Rectal smooth muscle tissue (tissue), 1 donor: ENCODE results near the gene HUS1.
"Not testable (repeated sequence)": the region's sequence is repeated elsewhere in the genome, so short reads cannot be mapped to it uniquely, and the experiment has no call there.

ENCODE experiments used
- H3K27ac ChIP-seq: one replicate; pipeline ENCODE4 v1.7.0; 2013; ENCODE audit warnings: low read depth, low read length, inconsistent platforms
- H3K27me3 ChIP-seq: one replicate; pipeline ENCODE4 v1.7.0; 2013; ENCODE audit warnings: low read length; ENCODE audit not compliant: control insufficient read depth, insufficient read depth
- H3K36me3 ChIP-seq: one replicate; pipeline ENCODE4 v1.7.0; 2013; ENCODE audit warnings: low read length; ENCODE audit not compliant: control insufficient read depth, insufficient read depth
- H3K4me1 ChIP-seq: one replicate; pipeline ENCODE4 v1.7.0; 2013; ENCODE audit warnings: low read length; ENCODE audit not compliant: control insufficient read depth, insufficient read depth
- H3K4me3 ChIP-seq: one replicate; pipeline ENCODE4 v1.7.0; 2013; ENCODE audit warnings: low read length
- H3K9ac ChIP-seq: one replicate; pipeline ENCODE4 v1.7.0; 2013; ENCODE audit warnings: low read length

HUS1 gene

DNA sequence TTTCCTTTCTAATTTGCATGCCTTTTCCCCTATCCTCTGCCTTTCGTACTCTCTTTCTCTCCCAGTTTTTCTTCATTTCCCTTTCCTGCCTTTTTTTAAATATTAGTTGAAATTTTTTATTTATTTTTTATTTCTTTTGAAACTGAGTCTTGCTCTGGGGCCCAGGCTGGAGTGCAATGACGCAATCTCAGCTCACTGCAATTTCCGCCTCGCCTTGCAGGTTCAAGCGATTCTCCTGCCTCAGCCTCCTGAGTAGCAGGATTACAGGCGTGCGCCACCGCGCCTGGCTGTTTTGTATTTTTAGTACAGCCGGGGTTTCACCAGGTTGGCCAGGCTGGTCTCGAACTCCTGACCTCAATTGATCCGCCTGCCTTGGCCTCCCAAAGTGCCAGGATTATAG, 20.0 kb upstream of the HUS1 start:
- no peak overlapping the region for H3K4me3 ChIP-seq
- H3K36me3 ChIP-seq, result no peaks in the 10 kb centered on the region
- no peaks in the 10 kb centered on the region for H3K4me1 ChIP-seq
- H3K27me3 ChIP-seq, result no peaks in the 10 kb centered on the region
- no peak overlapping the region for H3K27ac ChIP-seq
- no peak overlapping the region for H3K9ac ChIP-seq

DNA sequence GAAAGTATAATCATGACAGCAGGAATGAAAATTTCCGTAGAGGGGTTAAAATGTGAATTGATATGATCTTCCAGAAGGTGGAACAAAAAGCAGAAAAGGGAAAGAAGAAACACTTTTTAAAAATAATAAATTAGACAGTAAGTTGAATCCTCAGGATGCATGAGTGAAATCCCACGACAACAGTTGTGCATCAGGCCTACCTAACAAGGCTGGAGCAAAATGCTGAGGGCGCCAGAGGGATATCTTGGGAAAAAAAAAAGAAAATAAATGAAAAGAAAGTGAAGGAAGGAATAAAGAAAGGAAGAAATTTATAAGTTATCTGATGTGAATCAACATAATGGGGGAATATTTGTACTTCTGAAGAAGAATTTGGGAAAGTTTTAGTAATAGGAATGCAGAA, 13.0 kb upstream of the HUS1 start:
- no peaks in the 10 kb centered on the region for H3K36me3 ChIP-seq
- no peak overlapping the region for H3K9ac ChIP-seq
- no peak overlapping the region for H3K27ac ChIP-seq
- H3K27me3 ChIP-seq, result no peaks in the 10 kb centered on the region
- peak overlapping the region; percentile 78 for H3K4me3 ChIP-seq
- H3K4me1 ChIP-seq, result no peaks in the 10 kb centered on the region

DNA sequence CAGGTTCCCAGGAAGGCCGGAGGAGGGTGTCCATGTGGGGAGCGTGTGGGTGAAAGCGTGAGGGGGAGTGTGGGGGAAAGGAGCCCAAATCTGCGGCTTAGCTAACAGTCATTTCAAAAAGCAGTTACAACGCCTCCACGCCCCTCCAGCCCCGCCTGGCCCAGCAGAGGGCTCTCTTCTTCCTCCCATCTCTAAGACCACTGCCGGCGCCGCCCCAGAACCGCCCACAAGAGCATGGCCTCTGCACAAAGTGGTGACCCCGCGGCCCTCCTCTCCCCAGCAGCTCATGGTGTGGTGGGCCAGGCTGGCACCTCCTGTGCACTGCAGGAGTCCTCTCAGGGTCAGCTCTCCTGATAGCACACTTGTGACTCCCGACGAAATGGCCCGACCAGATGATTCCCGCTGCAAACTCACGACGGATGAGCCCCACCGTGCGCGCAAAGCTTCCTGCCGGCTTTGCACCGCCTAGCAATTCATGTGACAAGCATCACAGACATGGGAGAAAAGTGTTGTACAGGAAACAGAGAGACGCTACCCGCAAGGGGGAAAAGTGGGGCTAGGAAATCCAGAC, 12.4 kb upstream of the HUS1 start:
- Histone ChIP-seq H3K27me3 (no peaks in the 10 kb centered on the region), H3K9ac (no peak overlapping the region), H3K27ac (peak overlapping the region; percentile 12), H3K4me3 (peak overlapping the region; percentile 78), H3K36me3 (no peaks in the 10 kb centered on the region), H3K4me1 (no peaks in the 10 kb centered on the region)

DNA sequence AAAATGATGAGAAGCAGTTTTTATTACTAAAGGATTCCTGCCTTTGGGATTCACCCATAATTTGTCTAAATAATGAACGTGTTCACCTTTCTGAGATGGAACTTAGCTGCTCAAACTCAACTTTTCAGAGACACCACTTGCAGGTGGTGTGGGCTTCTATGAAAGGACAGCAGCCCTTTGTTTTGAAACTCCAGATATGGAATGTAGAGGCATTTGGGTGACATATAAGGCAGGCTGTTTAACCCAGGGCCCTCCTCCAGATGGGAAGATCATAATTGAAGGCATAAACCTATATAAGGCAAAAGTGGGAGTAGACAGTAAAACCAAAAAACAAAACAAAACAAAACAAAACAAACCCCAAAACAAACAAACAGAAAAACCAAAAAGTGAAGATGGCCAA, 11.9 kb upstream of the HUS1 start:
- no peak overlapping the region for H3K9ac ChIP-seq
- no peaks in the 10 kb centered on the region for H3K27me3 ChIP-seq
- no peaks in the 10 kb centered on the region for H3K36me3 ChIP-seq
- H3K27ac ChIP-seq, result peak overlapping the region; percentile 12
- H3K4me1 ChIP-seq, result no peaks in the 10 kb centered on the region
- H3K4me3 ChIP-seq, result peak overlapping the region; percentile 78

DNA sequence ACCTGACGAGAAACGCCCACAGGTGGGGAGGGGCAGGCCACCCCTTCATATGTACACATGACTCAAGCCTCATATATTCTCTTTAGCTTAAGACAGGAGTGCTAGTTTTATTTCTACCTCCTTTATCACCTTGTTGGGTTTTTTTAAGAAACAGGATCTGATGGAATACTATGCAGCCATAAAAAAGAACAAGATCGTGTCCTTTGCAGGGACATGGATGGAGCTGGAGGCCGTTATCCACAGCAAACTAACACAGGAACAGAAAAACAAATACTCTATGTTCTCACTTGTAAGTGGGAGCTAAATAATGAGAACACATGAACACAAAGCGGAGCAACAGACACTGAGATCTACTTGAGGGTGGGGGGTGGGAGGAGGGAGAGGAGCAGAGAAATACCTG, 11.2 kb upstream of the HUS1 start:
- Histone ChIP-seq H3K27me3 (no peaks in the 10 kb centered on the region), H3K9ac (no peak overlapping the region), H3K36me3 (no peaks in the 10 kb centered on the region), H3K4me1 (no peaks in the 10 kb centered on the region), H3K27ac (no peak overlapping the region), H3K4me3 (no peak overlapping the region)

DNA sequence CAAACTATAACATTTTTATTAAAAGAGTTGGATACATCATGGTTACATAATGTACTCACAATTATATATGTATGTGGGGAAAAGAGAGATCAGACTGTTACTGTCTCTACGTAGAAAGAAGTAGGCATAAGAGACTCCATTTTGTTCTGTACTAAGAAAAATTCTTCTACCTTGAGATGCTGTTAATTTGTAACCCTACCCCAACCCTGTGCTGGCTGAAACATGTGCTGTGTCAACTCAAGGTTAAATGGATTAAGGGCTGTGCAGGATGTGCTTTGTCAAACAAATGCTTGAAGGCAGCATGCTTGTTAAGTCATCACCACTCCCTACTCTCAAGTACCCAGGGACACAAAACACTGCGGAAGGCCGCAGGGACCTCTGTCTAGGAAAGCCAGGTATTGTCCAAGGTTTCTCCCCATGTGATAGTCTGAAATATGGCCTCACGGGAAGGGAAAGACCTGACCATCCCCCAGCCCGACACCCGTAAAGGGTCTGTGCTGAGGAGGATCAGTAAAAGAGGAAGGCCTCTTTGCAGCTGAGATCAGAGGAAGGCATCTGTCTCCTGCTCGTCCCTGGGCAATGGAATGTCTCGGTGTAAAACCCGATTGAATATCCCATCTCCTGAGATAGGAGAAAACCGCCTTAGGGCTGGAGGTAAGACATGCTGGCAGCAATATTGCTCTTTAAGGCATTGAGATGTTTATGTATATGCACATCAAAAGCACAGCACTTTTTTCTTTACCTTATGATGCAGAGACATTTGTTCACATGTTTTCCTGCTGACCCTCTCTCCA, 10.4 kb upstream of the HUS1 start:
- not testable (repeated sequence) for H3K9ac ChIP-seq, H3K27me3 ChIP-seq, H3K4me3 ChIP-seq, H3K36me3 ChIP-seq, H3K4me1 ChIP-seq, H3K27ac ChIP-seq

DNA sequence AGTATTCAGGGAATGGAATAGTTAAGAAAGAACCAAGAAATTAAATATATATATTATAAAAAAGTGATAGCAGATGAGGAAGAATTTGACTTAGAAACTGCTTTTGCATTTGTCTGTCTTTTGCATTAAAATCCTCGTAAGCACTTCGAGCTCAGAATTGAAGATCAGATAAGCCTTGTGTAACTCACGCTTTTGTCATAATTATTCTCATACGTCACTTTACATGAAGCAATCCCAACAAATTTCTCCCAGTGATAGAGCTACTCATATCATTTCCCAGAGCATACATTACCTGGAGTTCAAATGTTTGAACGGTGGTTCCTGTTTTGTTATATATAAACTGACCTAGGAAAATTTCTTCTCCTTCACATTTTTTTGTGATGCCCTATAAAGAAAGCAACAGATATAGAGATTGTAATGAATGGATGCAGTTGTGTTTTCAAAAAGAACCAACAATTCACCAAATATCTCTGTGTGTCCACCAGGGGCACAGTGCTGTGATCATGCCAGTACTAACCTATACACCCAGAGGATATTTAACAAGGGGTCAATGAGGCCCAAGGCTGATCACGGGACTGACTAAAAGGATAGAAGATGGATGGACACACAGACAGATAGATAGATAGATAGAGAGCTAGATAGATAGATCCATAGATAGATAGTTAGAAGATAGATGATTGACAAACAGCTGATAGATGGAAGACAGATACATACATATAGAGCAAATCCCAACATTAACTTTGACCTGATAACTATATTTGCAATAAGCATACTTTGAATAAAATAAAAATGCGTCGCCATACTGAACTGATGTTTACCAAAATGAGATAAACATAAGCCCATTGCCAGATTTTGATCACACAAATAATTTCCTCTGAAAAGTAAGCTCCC, 9.3 kb upstream of the HUS1 start:
- H3K27ac ChIP-seq, result no peak overlapping the region
- H3K4me1 ChIP-seq, result no peaks in the 10 kb centered on the region
- no peak overlapping the region for H3K4me3 ChIP-seq
- no peaks in the 10 kb centered on the region for H3K36me3 ChIP-seq
- H3K27me3 ChIP-seq, result no peaks in the 10 kb centered on the region
- no peak overlapping the region for H3K9ac ChIP-seq

DNA sequence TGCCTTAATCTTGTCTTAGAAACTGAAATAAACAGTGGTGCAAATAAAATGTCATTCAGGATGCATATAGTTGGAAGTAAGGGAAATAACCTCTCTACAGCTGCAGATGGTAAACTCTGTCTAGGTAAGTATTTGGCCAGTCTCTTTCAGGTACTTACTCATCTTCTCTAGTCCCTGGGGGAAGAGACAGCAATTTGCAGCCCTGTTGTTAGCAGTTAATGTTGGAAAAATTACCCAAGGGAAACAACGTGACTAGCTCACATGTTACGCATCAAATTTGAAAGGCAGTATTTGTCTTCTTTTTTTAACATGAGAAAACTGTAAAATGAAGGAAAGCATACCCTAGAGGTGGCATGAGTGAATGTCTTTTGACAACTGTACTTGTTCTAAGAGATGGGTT, 3.2 kb upstream of the HUS1 start:
- Histone ChIP-seq H3K27me3 (no peaks in the 10 kb centered on the region), H3K36me3 (no peaks in the 10 kb centered on the region), H3K27ac (no peak overlapping the region), H3K4me1 (peaks cover 7% of the 10 kb centered on the region), H3K9ac (no peak overlapping the region), H3K4me3 (no peak overlapping the region)

DNA sequence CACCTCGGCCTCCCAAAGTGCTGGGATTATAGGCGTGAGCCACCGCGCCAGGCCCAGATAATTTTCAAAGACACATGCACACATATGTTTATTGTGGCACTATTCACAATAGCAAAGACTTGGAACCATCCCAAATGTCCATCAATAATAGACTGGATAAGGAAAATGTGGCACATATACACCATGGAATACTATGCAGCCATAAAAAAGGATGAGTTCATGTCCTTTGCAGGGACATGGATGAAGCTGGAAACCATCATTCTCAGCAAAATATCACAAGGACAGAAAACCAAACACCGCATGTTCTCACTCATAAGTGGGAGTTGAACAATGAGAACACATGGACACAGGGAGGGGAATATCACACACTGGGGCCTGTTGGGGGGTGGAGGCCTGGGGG, 1.2 kb upstream of the HUS1 start:
- not testable (repeated sequence) for H3K27me3 ChIP-seq, H3K9ac ChIP-seq, H3K4me1 ChIP-seq, H3K4me3 ChIP-seq, H3K27ac ChIP-seq
- peaks cover 11% of the 10 kb centered on the region for H3K36me3 ChIP-seq

DNA sequence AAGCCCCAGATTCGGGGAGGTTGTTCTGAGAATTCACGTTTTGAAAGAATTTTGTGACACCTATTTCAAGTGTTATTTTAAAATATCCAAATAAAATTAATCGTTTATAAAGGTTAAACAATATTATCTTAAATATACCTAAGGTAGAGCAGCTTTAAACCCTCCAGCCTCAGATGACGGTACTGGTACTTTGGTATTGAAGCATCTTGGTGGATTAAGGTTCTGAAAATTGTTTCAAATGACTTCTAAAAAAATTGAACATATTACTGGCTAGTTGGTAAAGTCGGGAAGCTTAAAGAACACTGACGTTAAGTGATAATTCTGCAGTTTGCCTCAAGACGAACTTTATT, 392 bp upstream of the HUS1 start:
- peaks cover 7% of the 10 kb centered on the region for H3K4me1 ChIP-seq
- no peaks in the 10 kb centered on the region for H3K27me3 ChIP-seq
- no peak overlapping the region for H3K9ac ChIP-seq
- H3K36me3 ChIP-seq, result peaks cover 15% of the 10 kb centered on the region
- H3K4me3 ChIP-seq, result peak overlapping the region; percentile 87
- H3K27ac ChIP-seq, result peak overlapping the region; percentile 91

DNA sequence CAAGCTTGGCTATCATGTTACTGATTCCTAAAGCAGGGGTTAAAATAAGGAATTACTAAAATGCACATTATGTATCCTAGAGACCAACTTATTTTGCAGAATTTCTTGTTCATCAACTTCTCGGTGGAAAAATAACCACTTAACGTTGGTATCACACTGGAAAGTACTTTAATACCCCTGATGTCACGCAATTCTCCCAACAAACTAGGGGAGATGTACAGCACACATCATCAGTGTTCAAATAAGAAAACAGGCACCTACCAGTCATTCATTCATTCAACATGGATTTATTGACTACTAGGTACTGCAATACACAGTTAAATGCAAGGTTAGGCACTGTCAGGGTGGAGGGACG, 648 bp downstream of the HUS1 start:
- peaks cover 22% of the 10 kb centered on the region for H3K36me3 ChIP-seq
- H3K9ac ChIP-seq, result peak overlapping the region; percentile 88
- peaks cover 7% of the 10 kb centered on the region for H3K4me1 ChIP-seq
- peak overlapping the region; percentile 91 for H3K27ac ChIP-seq
- H3K27me3 ChIP-seq, result no peaks in the 10 kb centered on the region
- H3K4me3 ChIP-seq, result peak overlapping the region; percentile 87

DNA sequence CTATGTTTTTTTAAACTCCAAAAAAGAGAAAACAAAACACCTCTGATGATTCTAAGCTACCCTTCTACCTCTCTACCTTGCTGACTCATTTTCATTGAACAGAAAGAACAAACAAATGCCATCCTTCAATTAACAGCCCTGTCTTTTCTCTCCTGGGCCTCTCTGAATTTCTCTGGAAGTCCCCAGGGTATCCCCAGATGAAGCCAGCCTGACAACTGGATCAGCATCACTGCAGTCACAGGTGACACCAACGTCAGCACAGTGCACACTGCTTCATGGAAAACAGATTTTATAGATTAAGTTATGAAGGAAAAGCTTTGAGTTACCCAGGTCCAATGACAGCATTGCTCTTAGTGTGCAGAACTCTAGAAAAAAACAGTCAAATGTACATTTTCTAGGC, 5.7 kb downstream of the HUS1 start:
- Histone ChIP-seq H3K36me3 (peaks cover 22% of the 10 kb centered on the region), H3K27me3 (no peaks in the 10 kb centered on the region), H3K27ac (no peak overlapping the region), H3K4me1 (peaks cover 5% of the 10 kb centered on the region), H3K9ac (no peak overlapping the region), H3K4me3 (no peak overlapping the region)
